ENCODE results near the gene PIGO.

- TF ChIP-seq POLR2A (IDR thresholded peaks at IDR 0.05) (no peak), CTCF (IDR thresholded peaks at IDR 0.05) (no peak), POLR2AphosphoS5 (IDR thresholded peaks at IDR 0.05) (no peak)
These were observed 38.5 kb upstream of the PIGO start for GRCh38 chr9:35134920-35135319.

All from breast epithelium (tissue), 3 donors.